HG02970 (cell line): ENCODE results near the gene PHLDA3.

Experiments
- ATAC-seq: cut with Tn5 transposase; IDR thresholded peaks from one replicate; pipeline ENCODE4 v1.9.1; 2021; ENCODE audit warnings: mild to moderate bottlenecking, moderate library complexity, moderate number of reproducible peaks; ENCODE audit not compliant: unreplicated experiment, low FRiP score

The PHLDA3 gene

GRCh38 chr1:201436969-201437368, 32.0 kb downstream of the PHLDA3 start:
- ATAC-seq, result no peak

- ATAC-seq, result no peak
Observed at GRCh38 chr1:201436393-201436792, 32.6 kb downstream of the PHLDA3 start.

GRCh38 chr1:201434266-201434665, 34.7 kb downstream of the PHLDA3 start:
- no peak for ATAC-seq

- ATAC-seq, result no peak
Observed at GRCh38 chr1:201433609-201434008, 35.4 kb downstream of the PHLDA3 start.

DNA sequence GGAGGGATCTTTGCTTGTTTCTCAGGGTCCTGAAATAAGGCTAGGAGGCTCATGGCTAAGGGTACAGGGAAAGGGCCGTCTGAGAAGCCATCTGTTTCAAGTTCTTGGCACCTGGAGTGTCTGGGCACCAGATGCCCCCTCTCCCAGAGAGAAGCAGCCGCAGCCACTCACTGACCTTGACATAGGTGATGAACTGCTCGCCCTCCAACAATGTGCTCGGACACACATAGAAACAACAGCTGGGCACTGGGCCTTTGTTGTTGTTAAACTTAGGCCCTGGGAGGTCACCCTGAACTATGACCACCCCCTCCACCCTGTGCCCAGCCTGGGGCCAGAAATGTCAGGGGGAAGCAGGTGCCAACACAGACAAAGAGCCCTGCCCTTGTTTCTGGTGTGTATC, 38.2 kb downstream of the PHLDA3 start:
- no peak for ATAC-seq

GRCh38 chr1:201429736-201430501, 39.1 kb downstream of the PHLDA3 start:
- no peak for ATAC-seq

- ATAC-seq, result no peak
Observed at GRCh38 chr1:201427963-201428362, 41.0 kb downstream of the PHLDA3 start.

- no peak for ATAC-seq
Observed at GRCh38 chr1:201426479-201427310, 42.3 kb downstream of the PHLDA3 start.

- ATAC-seq, result no peak
Observed at GRCh38 chr1:201424146-201424545, 44.8 kb downstream of the PHLDA3 start.

DNA sequence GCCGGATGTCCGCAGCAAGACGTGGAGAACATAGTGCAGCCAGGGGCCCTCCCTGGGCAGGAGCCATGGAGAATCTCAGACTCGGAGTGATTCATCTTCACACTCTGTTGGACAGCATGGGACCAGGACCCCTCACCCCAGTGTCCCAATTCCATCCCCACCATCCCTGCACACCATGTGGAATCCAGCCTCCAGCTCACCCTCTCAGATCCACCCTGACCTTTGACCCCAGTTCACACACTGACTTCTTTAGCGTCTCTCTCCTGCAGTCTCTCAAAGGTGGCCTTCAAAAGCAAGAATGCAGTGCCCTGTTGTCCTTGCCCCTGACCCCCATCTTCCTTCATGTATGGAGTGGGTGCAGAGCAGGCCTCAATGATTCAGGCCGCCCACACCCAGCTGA, 45.3 kb downstream of the PHLDA3 start:
- no peak for ATAC-seq

- ATAC-seq, result no peak
Observed at GRCh38 chr1:201422436-201423030, 46.5 kb downstream of the PHLDA3 start.

- ATAC-seq, result no peak
Observed at GRCh38 chr1:201422026-201422425, 47.0 kb downstream of the PHLDA3 start.

- ATAC-seq, result no peak
Observed at GRCh38 chr1:201421041-201421440, 47.9 kb downstream of the PHLDA3 start.

DNA sequence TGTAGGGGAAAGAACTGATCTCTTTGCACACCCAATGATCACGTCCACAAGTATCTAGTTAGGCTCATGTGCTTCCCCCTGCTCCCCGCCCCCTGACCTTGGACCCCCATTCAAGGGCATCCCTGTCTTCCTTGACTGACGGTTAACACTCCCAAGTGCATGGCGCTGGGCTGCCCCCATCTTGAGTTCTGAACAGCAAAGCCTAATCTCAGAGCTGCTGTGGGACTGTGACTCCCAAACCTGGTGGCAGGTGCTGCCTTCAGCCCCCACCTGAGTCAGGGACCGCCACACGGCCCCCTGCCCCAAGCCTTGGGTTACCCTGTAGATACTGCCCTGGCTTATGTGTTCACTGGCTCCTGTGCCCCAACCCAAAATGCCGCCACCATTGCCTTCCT, 48.4 kb downstream of the PHLDA3 start:
- ATAC-seq, result no peak

- ATAC-seq, result no peak
Observed at GRCh38 chr1:201419746-201420607, 49.0 kb downstream of the PHLDA3 start.

GRCh38 chr1:201419256-201419655, 49.7 kb downstream of the PHLDA3 start:
- no peak for ATAC-seq

DNA sequence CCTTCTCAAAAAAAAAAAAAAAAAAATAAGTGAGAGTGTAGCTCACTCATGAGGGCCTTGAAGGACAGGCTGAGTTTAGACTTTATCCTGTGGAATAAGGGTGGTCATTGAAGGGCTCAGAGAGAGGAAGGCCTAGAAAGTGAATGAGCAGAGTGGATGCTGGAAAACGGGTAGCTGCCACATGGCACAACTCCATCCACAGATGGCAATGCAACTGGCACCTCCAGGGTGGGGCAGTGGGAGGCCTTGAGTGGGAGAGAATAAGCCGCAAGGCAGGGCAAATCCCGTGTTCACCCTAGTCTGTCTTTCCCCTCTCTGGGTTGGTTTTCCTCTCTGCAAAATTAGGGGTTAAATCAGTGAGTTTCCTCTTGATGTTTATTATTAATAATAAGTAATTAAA, 50.5 kb downstream of the PHLDA3 start:
- ATAC-seq, result no peak
